KMS-11 (cell line): ENCODE measurements around the gene DIPK1A.

ENCODE experiments used
- H2AFZ ChIP-seq: fragments of 200-600 bp; sonication (generic); 2 replicates; pipeline ENCODE4 v1.6.1; 2016; ENCODE audit warnings: antibody characterized with exemption, mixed run types, low read depth
- H3K27ac ChIP-seq: fragments of 200-600 bp; sonication (generic); 2 replicates; pipeline ENCODE4 v1.6.1; 2016; ENCODE audit warnings: mild to moderate bottlenecking, mixed run types
- H3K27me3 ChIP-seq: fragments of 200-600 bp; sonication (generic); 2 replicates; pipeline ENCODE4 v1.6.1; 2017; ENCODE audit warnings: mild to moderate bottlenecking, low read depth, mixed run types, moderate library complexity; ENCODE audit not compliant: insufficient read depth
- H3K36me3 ChIP-seq: fragments of 200-600 bp; sonication (generic); 2 replicates; pipeline ENCODE4 v1.6.1; 2017; ENCODE audit warnings: mild to moderate bottlenecking, mixed run types; ENCODE audit not compliant: insufficient read depth
- H3K4me1 ChIP-seq: fragments of 200-600 bp; sonication (generic); 2 replicates; pipeline ENCODE4 v1.6.1; 2016; ENCODE audit warnings: mild to moderate bottlenecking, low read depth, mixed run types; ENCODE audit not compliant: poor library complexity, severe bottlenecking
- H3K4me2 ChIP-seq: fragments of 200-600 bp; sonication (generic); 2 replicates; pipeline ENCODE4 v1.7.0; 2016; ENCODE audit warnings: mild to moderate bottlenecking, mixed run types
- H3K4me3 ChIP-seq: fragments of 200-600 bp; sonication (generic); IDR thresholded peaks from 2 replicates; pipeline ENCODE4 v1.6.1; 2017; ENCODE audit warnings: low read depth, low read length, mixed read lengths; ENCODE audit not compliant: insufficient read depth
- H3K79me2 ChIP-seq: fragments of 200-600 bp; sonication (generic); 2 replicates; pipeline ENCODE4 v1.6.1; 2016; ENCODE audit warnings: low read depth, mixed run types; ENCODE audit not compliant: insufficient read depth
- H3K9ac ChIP-seq: fragments of 200-600 bp; sonication (generic); 2 replicates; pipeline ENCODE4 v1.6.1; 2016; ENCODE audit warnings: mild to moderate bottlenecking, mixed run types
- H4K20me1 ChIP-seq: fragments of 200-600 bp; sonication (generic); 2 replicates; pipeline ENCODE4 v1.6.1; 2016; ENCODE audit warnings: mild to moderate bottlenecking, mixed run types; ENCODE audit not compliant: insufficient read depth
- TF ChIP-seq, protein P1 (sequence below): fragments of 200-600 bp; sonication (generic); conservative IDR thresholded peaks from 2 replicates; pipeline ENCODE4 v1.6.1; 2017; ENCODE audit warnings: low read depth, mild to moderate bottlenecking, antibody characterized with exemption, low read length, moderate library complexity, mixed read lengths

DIPK1A gene

DNA sequence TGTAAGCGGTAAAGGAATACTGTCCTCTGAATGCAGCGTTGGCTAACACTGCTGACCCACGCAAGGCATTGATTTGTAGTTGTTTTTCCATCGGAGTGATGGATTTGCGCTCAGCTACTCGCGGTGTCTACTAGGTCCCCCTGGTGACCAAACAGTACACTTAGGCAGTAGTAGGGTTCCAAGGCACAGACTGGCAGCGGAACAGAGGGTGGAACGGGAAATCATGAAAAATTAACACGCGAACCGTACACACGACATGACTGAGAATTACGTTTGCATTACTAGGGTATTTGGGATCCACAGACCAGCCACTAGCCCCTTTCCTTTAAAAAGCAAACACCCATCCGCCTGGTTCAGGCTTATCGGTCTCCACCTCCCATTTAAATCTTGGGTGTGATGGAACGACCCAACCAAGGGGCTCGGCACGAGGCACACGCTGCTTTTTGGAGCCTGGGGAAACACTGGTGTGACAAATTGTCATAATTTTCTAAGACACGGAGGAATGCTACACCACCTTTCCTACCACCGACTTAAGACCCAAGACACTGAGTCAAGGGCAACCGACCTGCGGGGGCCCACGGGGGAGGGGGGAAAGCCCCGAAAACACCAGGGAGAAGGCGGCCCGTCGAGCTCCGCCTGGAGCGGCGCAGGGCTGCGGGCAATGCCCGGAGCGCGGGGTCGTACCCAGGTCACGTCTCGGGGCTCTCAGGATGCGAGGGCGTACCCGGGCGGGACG, 699 bp downstream of the DIPK1A start:
- Histone ChIP-seq H3K79me2 (peaks cover 39% of the 10 kb centered on the region), H3K4me1 (peaks cover 47% of the 10 kb centered on the region), H3K27ac (peak overlapping the region; percentile 94), H3K36me3 (no peaks in the 10 kb centered on the region), H4K20me1 (no peaks in the 10 kb centered on the region), H3K4me2 (peak overlapping the region; percentile 91), H3K27me3 (no peaks in the 10 kb centered on the region), H3K9ac (peak overlapping the region; percentile 90), H3K4me3 (no peak overlapping the region), H2AFZ (peak overlapping the region; percentile 75)
- TF ChIP-seq, protein P1, sequence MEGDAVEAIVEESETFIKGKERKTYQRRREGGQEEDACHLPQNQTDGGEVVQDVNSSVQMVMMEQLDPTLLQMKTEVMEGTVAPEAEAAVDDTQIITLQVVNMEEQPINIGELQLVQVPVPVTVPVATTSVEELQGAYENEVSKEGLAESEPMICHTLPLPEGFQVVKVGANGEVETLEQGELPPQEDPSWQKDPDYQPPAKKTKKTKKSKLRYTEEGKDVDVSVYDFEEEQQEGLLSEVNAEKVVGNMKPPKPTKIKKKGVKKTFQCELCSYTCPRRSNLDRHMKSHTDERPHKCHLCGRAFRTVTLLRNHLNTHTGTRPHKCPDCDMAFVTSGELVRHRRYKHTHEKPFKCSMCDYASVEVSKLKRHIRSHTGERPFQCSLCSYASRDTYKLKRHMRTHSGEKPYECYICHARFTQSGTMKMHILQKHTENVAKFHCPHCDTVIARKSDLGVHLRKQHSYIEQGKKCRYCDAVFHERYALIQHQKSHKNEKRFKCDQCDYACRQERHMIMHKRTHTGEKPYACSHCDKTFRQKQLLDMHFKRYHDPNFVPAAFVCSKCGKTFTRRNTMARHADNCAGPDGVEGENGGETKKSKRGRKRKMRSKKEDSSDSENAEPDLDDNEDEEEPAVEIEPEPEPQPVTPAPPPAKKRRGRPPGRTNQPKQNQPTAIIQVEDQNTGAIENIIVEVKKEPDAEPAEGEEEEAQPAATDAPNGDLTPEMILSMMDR, result peak; percentile 60

GRCh38 chr1:92958203-92958970, 2.9 kb downstream of the DIPK1A start:
- Histone ChIP-seq H3K9ac (no peak overlapping the region; the same call in 1 of the 2 replicates), H3K4me2 (peak overlapping the region; percentile 93), H3K4me3 (no peak overlapping the region), H4K20me1 (no peaks in the 10 kb centered on the region), H2AFZ (no peak overlapping the region), H3K4me1 (peaks cover 66% of the 10 kb centered on the region), H3K27me3 (no peaks in the 10 kb centered on the region), H3K27ac (peak overlapping the region; percentile 78; the same call in 1 of the 2 replicates), H3K36me3 (no peaks in the 10 kb centered on the region), H3K79me2 (peaks cover 53% of the 10 kb centered on the region)
- TF ChIP-seq, protein P1, result no peak

DNA sequence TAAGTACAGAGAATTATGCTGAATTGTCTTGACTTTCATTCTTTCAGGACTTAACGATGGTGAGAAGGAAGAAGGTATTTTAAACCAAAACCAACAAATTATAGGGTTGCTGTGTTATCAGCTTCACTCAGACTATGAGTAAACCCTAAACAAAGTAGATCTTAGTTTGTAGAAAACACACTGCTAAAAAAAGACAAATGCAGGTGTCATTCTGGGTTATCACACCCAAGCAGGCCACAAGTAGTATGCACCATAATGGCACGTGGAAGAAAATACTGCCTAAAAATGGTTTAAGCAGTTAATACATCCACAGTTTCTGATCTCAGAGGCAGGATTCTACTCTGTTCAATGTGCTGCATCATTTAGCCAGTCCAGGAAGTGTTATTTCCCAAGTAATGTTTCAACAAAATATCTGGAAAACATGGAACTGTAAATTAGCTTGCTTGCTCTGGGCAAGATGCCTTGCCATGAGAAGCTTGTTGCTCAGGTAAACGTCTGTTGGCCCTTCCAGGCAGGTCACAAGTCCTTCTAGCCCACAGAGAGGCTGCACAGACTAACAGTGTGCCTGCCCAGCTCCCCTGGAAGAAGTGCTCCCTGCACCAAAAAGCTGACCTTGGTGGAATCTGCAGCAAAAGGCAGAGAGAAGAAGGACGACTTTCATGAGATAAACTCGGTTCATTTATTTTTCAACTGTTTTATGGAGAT, 4.1 kb downstream of the DIPK1A start:
- H3K79me2 ChIP-seq, result peaks cover 65% of the 10 kb centered on the region

More for the DNA sequence above, 4.1 kb downstream of the DIPK1A start:
- Histone ChIP-seq H3K9ac (peak overlapping the region; percentile 47), H3K27me3 (no peaks in the 10 kb centered on the region), H3K36me3 (no peaks in the 10 kb centered on the region), H2AFZ (peak overlapping the region; percentile 13; the same call in 1 of the 2 replicates), H3K4me3 (no peak overlapping the region), H3K27ac (peak overlapping the region; percentile 78), H4K20me1 (no peaks in the 10 kb centered on the region), H3K4me1 (peaks cover 68% of the 10 kb centered on the region), H3K4me2 (peak overlapping the region; percentile 93)
- TF ChIP-seq, protein P1, result no peak
